GM10248 (cell line): ENCODE results near the gene CCNB2.
A peak's percentile ranks its signal among the peaks of the same experiment; 100 is the strongest.

ENCODE experiments used
- CTCF ChIA-PET: fragments of 300-600 bp; sonication (Branson Sonifier 250); formaldehyde crosslinking; extraction: SDS; loops from one replicate; lab custom pipeline; 2021; ENCODE audit warnings: antibody characterized with exemption; lab: Yijun Ruan, JAX
- POLR2A ChIA-PET: fragments of 350-650 bp; sonication (Branson Sonifier 250); formaldehyde crosslinking; extraction: SDS; loops from one replicate; lab custom pipeline; 2020; ENCODE audit warnings: antibody characterized with exemption; lab: Yijun Ruan, JAX
- DNase-seq: peaks from one replicate; pipeline ENCODE4 v3.0.0; 2012; ENCODE audit errors: extremely low spot score
- CTCF ChIP-seq: IDR thresholded peaks from 2 replicates; pipeline ENCODE4 v1.5.1; 2012; ENCODE audit warnings: mild to moderate bottlenecking, low read depth; ENCODE audit errors: extremely low read depth, missing control alignments, control extremely low read depth

The CCNB2 gene

GRCh38 chr15:59087731-59088130 lies 17.2 kb upstream of the CCNB2 start:
- no peak for DNase-seq
- no peak for TF ChIP-seq CTCF
- CTCF ChIA-PET: interaction anchor here (1.1 kb wide), 1 partner anchor 17 kb away, joined by 3 read pairs; no protein-coding TSS in a partner anchor
- POLR2A ChIA-PET: no interaction called here

- CTCF ChIA-PET: interaction anchor here (1.7 kb wide), 1 partner anchor 9 kb away, joined by 6 read pairs; no protein-coding TSS in a partner anchor
- TF ChIP-seq CTCF: no peak
- no peak for DNase-seq
- POLR2A ChIA-PET: no interaction called here
Measured at GRCh38 chr15:59094077-59094476, 10.9 kb upstream of the CCNB2 start.

GRCh38 chr15:59096429-59096828 lies 8.5 kb upstream of the CCNB2 start:
- ChIA-PET POLR2A (no interaction called here), CTCF (interaction anchor here (1.5 to 1.7 kb wide), 2 partner anchors 11 to 18 kb away, joined by 3 to 4 read pairs; no protein-coding TSS in a partner anchor)
- DNase-seq: no peak
- TF ChIP-seq CTCF: no peak

GRCh38 chr15:59099162-59099685 lies 5.7 kb upstream of the CCNB2 start:
- DNase-seq: no peak
- CTCF ChIA-PET: interaction anchor here (1.3 kb wide), 1 partner anchor 9 kb away, joined by 5 read pairs; no protein-coding TSS in a partner anchor
- no peak for TF ChIP-seq CTCF
- POLR2A ChIA-PET: no interaction called here

- no peak for TF ChIP-seq CTCF
- DNase-seq: no peak
- ChIA-PET POLR2A (no interaction called here), CTCF (no interaction called here)
Measured at GRCh38 chr15:59104602-59104911, 389 bp upstream of the CCNB2 start.

GRCh38 chr15:59105854-59106253 lies 908 bp downstream of the CCNB2 start:
- peak; percentile 22 for DNase-seq
- POLR2A ChIA-PET: no interaction called here
- CTCF ChIA-PET: interaction anchor here (1.3 to 2.9 kb wide), 3 partner anchors 11 to 388 kb away, joined by 3 to 9 read pairs (median 5); no protein-coding TSS in a partner anchor
- TF ChIP-seq CTCF: no peak
